Karpas-422 (cell line): Measurements from ENCODE around the gene C20orf204. TPM values are rescaled to one million over a fixed set of nuclear protein-coding genes. Genes with fewer than 3 reads are reported as not detected.
"Not testable (repeated sequence)": the region's sequence is repeated elsewhere in the genome, so short reads cannot be mapped to it uniquely, and the experiment has no call there.

ENCODE experiments used
- DNase-seq: peaks from one replicate; pipeline ENCODE4 v3.0.0-alpha.2; 2015
- H2AFZ ChIP-seq: fragments of 200-600 bp; sonication (generic); 2 replicates; pipeline ENCODE4 v1.6.1; 2014; ENCODE audit warnings: antibody characterized with exemption, low read length, mixed read lengths
- H3K27ac ChIP-seq: fragments of 200-600 bp; sonication (generic); 2 replicates; pipeline ENCODE4 v1.5.1; 2014; ENCODE audit warnings: mild to moderate bottlenecking, low read length, moderate library complexity
- H3K27me3 ChIP-seq: fragments of 200-600 bp; sonication (generic); 2 replicates; pipeline ENCODE4 v1.6.1; 2014; ENCODE audit warnings: low read length, mixed read lengths
- H3K36me3 ChIP-seq: fragments of 200-600 bp; sonication (generic); 2 replicates; pipeline ENCODE4 v1.6.1; 2014; ENCODE audit warnings: low read length, mixed read lengths; ENCODE audit not compliant: insufficient read depth
- H3K4me1 ChIP-seq: fragments of 200-600 bp; sonication (generic); 2 replicates; pipeline ENCODE4 v1.6.1; 2014; ENCODE audit warnings: mild to moderate bottlenecking, low read length, mixed read lengths
- H3K4me2 ChIP-seq: fragments of 200-600 bp; sonication (generic); 2 replicates; pipeline ENCODE4 v1.6.1; 2014; ENCODE audit warnings: low read length, low read depth, mild to moderate bottlenecking; ENCODE audit not compliant: poor library complexity, severe bottlenecking
- H3K4me3 ChIP-seq: fragments of 200-600 bp; sonication (generic); 2 replicates; pipeline ENCODE4 v1.5.1; 2014; ENCODE audit warnings: mild to moderate bottlenecking, antibody characterized with exemption, low read length, mixed read lengths
- H3K79me2 ChIP-seq: fragments of 200-600 bp; sonication (generic); 2 replicates; pipeline ENCODE4 v1.6.1; 2014; ENCODE audit warnings: mild to moderate bottlenecking, low read length, mixed read lengths
- H3K9ac ChIP-seq: fragments of 200-600 bp; sonication (generic); 2 replicates; pipeline ENCODE4 v1.6.0; 2014; ENCODE audit warnings: low read length
- H3K9me2 ChIP-seq: fragments of 200-600 bp; sonication (generic), shearing (Covaris generic); replicated peaks from 2 replicates; pipeline ENCODE4 v1.6.0; 2014; ENCODE audit warnings: mild to moderate bottlenecking, low read length, moderate library complexity; ENCODE audit not compliant: insufficient read depth
- H3K9me3 ChIP-seq: fragments of 300-700, 200-600 bp; sonication (generic); 2 replicates; pipeline ENCODE4 v1.6.1; 2014; ENCODE audit warnings: low read length, mixed read lengths
- H4K20me1 ChIP-seq: fragments of 200-600 bp; sonication (generic); 2 replicates; pipeline ENCODE4 v1.6.1; 2014; ENCODE audit warnings: mild to moderate bottlenecking, antibody characterized with exemption, low read length, low read depth; ENCODE audit not compliant: insufficient read depth
- total RNA-seq: library from RNA; depleted of rRNA; stranded (reverse); fragments of >200 nt; shearing (Covaris generic); gene quantifications from 2 replicates; pipeline ENCODE4 v1.2.3, GENCODE V29; 2014; ENCODE audit warnings: low replicate concordance

C20orf204 gene
- total RNA-seq, 1 experiment from 2014 or later, result 0.45 TPM

DNA sequence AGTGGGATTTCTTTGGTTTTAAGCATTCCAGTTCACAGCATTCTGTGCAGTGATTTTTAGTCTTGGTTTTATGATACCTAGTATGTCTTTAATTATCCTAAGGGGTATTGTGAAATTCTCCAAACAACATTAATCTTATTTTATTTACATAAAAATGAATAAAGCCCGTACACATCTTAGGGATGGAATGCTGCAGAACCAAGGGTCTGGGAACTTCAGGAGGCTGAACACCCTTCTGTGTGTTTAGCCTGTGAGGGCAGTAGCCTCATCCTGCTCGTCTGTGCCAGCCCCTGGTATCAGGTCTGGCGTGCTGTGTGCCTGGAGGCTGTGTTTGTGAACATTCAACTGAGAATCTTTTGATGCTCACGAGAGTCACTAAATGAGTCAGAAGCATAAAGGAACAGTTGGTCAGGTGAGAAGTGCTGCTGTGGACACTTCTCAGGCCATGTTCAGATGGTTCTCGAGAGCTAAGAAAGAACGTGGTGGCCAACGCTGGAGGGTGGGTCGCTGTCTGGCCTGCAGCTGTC lies 25.2 kb upstream of the C20orf204 start:
- H3K79me2 ChIP-seq, result peaks cover 2% of the 10 kb centered on the region; the same call in 1 of the 2 replicates
- no peaks in the 10 kb centered on the region for H4K20me1 ChIP-seq
- DNase-seq, result no peak
- H3K9ac ChIP-seq, result no peak overlapping the region
- no peaks in the 10 kb centered on the region for H3K4me1 ChIP-seq
- no peak overlapping the region for H3K4me3 ChIP-seq
- no peak overlapping the region for H2AFZ ChIP-seq
- H3K27ac ChIP-seq, result no peak overlapping the region
- peaks cover 6% of the 10 kb centered on the region for H3K9me3 ChIP-seq
- no peaks in the 10 kb centered on the region for H3K9me2 ChIP-seq
- H3K36me3 ChIP-seq, result peaks cover 60% of the 10 kb centered on the region
- H3K4me2 ChIP-seq, result no peak overlapping the region
- no peaks in the 10 kb centered on the region for H3K27me3 ChIP-seq

DNA sequence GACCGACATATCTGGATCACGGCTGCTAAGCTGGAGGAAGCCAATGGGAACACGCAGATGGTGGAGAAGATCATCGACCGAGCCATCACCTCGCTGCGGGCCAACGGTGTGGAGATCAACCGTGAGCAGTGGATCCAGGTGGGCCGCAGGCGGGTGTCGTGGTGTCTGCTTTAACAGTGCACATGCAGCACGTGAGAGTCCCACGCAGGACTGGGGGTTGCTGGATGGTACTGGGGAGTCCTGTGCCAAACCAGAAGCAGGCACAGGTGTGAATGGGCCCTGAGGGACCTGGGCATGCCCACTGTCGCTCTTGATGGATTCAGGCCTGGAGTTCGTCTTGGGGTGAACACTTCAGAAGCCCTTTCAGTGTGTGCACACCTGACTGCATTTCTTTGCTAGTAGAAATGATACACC lies 24.6 kb upstream of the C20orf204 start:
- no peaks in the 10 kb centered on the region for H3K9me2 ChIP-seq
- no peaks in the 10 kb centered on the region for H4K20me1 ChIP-seq
- H2AFZ ChIP-seq, result no peak overlapping the region
- H3K4me1 ChIP-seq, result no peaks in the 10 kb centered on the region
- no peak overlapping the region for H3K9ac ChIP-seq
- H3K27ac ChIP-seq, result no peak overlapping the region
- H3K4me2 ChIP-seq, result no peak overlapping the region
- H3K36me3 ChIP-seq, result peaks cover 58% of the 10 kb centered on the region
- no peaks in the 10 kb centered on the region for H3K27me3 ChIP-seq
- H3K4me3 ChIP-seq, result no peak overlapping the region
- H3K9me3 ChIP-seq, result peaks cover 6% of the 10 kb centered on the region
- H3K79me2 ChIP-seq, result peaks cover 3% of the 10 kb centered on the region; the same call in 1 of the 2 replicates
- no peak for DNase-seq

DNA sequence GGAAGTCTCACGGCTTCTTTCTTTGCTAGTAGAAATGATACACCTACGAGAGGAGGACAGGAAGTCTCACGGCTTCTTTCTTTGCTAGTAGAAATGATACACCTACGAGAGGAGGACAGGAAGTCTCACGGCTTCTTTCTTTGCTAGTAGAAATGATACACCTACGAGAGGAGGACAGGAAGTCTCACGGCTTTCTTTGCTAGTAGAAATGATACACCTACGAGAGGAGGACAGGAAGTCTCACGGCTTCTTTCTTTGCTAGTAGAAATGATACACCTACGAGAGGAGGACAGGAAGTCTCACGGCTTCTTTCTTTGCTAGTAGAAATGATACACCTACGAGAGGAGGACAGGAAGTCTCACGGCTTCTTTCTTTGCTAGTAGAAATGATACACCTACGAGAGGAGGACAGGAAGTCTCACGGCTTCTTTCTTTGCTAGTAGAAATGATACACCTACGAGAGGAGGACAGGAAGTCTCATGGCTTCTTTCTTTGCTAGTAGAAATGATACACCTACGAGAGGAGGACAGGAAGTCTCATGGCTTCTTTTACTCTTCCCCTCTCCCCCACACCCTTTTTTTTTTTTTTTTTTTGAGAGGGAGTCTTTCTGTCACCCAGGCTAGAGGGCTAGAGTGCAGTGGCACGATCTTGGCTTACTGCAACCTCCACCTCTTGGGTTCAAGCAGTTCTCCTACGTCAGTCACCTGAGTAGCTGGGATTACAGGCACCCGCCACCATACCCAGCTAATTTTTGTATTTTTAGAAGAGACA lies 23.4 kb upstream of the C20orf204 start:
- H3K9me3 ChIP-seq, H3K79me2 ChIP-seq, H4K20me1 ChIP-seq, H3K9ac ChIP-seq, H3K27ac ChIP-seq, H3K4me1 ChIP-seq, H3K4me3 ChIP-seq, H3K27me3 ChIP-seq, H3K4me2 ChIP-seq, H2AFZ ChIP-seq, H3K9me2 ChIP-seq, DNase-seq: not testable (repeated sequence)
- H3K36me3 ChIP-seq, result peaks cover 53% of the 10 kb centered on the region

DNA sequence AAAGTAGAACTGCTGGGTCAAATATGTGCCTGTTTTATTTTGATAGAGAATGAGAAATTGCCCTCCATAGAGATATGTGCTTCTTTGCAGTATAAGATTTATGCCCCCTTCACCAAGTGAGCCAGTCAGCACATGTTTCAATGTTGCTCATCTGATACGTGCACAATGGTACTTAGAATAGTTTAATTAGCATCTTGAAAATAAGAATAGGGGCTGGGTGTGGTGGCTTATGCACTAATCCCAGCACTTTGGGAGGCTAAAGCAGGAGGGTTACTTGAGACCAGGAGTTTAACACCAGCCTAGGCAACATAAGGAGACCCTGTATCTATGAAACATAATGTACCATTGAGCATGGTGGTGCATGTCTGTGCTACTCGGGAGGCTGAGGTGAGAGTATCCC lies 20.3 kb upstream of the C20orf204 start:
- Histone ChIP-seq H3K27ac (no peak overlapping the region), H3K9me2 (no peaks in the 10 kb centered on the region), H3K4me3 (no peak overlapping the region), H3K9ac (no peak overlapping the region), H3K27me3 (no peaks in the 10 kb centered on the region), H2AFZ (no peak overlapping the region), H3K4me2 (no peak overlapping the region), H4K20me1 (0 out of 2 replicates have a peak, but pooled peaks cover 3% of the 10 kb centered on the region), H3K36me3 (peaks cover 23% of the 10 kb centered on the region), H3K9me3 (no peaks in the 10 kb centered on the region), H3K79me2 (peaks cover 3% of the 10 kb centered on the region; the same call in 1 of the 2 replicates), H3K4me1 (no peaks in the 10 kb centered on the region)
- no peak for DNase-seq

DNA sequence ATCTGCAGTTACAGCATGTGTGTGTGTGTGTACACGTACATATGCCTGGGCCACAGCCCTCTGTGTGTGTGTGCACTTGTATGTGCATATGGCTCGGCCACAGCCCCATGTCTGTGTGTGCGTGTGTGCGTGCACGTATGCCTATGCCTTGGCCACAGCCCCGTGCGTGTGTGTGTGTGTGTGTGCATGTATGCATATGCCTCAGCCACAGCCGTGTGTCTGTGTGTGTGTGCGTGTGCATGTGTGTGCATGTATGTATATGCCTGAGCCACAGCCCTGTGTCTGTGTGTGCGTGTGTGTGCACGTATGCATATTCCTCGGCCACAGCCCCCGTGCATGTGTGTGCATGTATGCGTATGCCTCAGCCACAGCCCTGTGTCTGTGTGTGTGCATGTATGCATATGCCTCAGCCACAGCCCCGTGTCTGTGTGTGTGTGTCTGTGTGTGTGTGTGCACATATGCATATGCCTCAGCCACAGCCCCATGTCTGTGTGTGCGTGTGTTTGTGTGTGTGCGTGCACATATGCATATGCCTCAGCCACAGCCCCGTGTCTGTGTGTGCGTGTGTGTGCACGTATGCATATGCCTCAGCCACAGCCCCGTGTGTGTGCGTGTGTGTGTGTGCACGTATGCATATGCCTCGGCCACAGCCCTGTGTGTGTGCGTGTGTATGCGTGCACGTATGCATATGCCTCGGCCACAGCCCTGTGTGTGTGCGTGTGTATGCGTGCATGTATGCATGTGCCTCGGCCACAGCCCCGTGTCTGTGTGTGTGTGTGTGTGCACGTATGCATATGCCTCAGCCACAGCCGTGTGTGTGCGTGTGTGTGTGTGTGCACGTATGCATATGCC lies 14.6 kb upstream of the C20orf204 start:
- Histone ChIP-seq H2AFZ (no peak overlapping the region), H3K4me2 (no peak overlapping the region), H3K79me2 (no peaks in the 10 kb centered on the region), H3K9me2 (no peaks in the 10 kb centered on the region), H3K4me3 (no peak overlapping the region), H3K9me3 (no peaks in the 10 kb centered on the region), H4K20me1 (0 out of 2 replicates have a peak, but pooled peaks cover 3% of the 10 kb centered on the region), H3K4me1 (no peaks in the 10 kb centered on the region), H3K9ac (no peak overlapping the region), H3K27ac (no peak overlapping the region), H3K36me3 (peaks cover 21% of the 10 kb centered on the region), H3K27me3 (no peaks in the 10 kb centered on the region)
- no peak for DNase-seq

DNA sequence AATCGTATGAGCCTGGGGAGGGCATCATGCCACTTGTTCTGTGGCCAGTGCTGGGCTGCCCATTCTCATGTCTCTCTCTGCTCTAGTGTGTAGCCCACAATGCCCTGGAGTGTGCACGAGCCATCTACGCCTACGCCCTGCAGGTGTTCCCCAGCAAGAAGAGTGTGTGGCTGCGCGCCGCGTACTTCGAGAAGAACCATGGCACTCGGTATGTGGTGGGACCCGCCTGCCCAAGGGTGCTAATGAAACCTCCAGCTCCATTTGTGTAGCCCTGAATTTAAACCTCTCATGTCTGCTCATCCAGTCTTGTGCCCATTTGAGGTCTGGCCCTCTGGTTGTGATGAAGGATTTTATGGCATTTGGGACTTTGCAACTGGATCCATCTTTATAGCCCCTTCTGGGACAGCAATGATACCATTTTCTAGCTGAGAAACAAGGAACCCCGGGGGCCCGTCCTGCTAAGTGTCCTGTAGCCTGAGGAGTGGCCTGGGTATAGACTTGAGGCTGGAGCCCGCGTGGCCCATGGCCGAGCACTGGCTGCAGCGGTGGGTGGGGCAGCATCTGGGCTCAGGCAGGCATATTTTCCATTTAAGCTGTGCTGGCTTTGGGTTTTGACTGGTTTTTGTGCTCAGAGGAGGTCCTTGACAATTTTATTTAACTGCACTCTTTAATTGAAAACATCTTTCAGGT lies 13.2 kb upstream of the C20orf204 start:
- no peaks in the 10 kb centered on the region for H3K9me3 ChIP-seq
- no peak overlapping the region for H3K27ac ChIP-seq
- no peak overlapping the region for H3K4me2 ChIP-seq

DNA sequence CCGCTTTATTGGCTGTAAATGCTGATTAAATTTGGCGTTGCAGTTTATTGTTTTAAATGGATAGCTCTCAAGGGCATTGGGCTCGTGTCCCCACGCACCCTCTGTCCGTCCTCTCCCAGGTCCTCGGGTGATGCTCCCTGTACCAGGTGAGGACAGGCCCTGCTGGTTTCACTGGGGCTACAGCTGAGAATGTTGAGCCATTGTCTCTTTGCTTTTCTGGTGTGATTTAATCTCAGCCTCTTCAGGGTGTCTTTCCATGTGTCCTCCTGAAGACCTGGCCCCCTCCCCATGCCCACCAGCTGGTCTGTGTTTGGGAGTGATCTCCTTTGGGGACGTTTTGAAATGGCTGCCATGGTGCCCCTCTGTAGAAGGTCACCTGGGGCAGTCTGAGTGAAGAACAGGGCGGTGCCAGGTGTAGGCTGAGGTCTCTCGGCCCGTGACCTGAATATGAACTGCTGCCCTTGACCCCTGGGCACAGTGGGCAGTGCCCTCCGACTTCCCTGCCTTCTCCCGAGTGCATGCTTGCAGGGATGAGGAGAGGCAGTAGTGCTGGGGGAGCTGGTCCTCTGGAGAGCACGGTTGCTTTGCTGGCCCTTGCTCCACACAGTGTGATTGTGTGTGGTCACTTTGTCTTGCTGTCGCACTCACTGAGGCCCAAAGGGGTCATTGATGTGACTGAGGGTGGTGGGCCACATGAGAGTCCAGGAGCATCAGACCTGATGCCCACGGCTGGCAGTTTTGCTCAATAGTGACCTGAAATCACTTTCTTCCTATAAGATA lies 12.4 kb upstream of the C20orf204 start:
- Histone ChIP-seq H3K9me2 (no peaks in the 10 kb centered on the region), H3K9ac (no peak overlapping the region)

More for the DNA sequence above, 13.2 kb upstream of the C20orf204 start:
- Histone ChIP-seq H2AFZ (no peak overlapping the region), H4K20me1 (no peaks in the 10 kb centered on the region), H3K36me3 (peaks cover 18% of the 10 kb centered on the region), H3K9ac (no peak overlapping the region), H3K4me1 (no peaks in the 10 kb centered on the region), H3K9me2 (no peaks in the 10 kb centered on the region), H3K79me2 (no peaks in the 10 kb centered on the region), H3K27me3 (no peaks in the 10 kb centered on the region), H3K4me3 (no peak overlapping the region)
- DNase-seq, result no peak

More for the DNA sequence above, 12.4 kb upstream of the C20orf204 start:
- Histone ChIP-seq H4K20me1 (no peaks in the 10 kb centered on the region), H3K27me3 (no peaks in the 10 kb centered on the region), H3K4me3 (no peak overlapping the region), H3K36me3 (peaks cover 18% of the 10 kb centered on the region), H2AFZ (no peak overlapping the region), H3K4me2 (no peak overlapping the region), H3K9me3 (no peaks in the 10 kb centered on the region), H3K27ac (no peak overlapping the region), H3K79me2 (no peaks in the 10 kb centered on the region), H3K4me1 (no peaks in the 10 kb centered on the region)
- no peak for DNase-seq
